Medulla oblongata (tissue), 1 donor: Measurements from ENCODE around the gene LGR4.

Source experiments
- DNase-seq: peaks from one replicate; pipeline ENCODE4 v3.0.0-alpha.2; 2015; ENCODE audit errors: extremely low spot score

Gene LGR4

DNA sequence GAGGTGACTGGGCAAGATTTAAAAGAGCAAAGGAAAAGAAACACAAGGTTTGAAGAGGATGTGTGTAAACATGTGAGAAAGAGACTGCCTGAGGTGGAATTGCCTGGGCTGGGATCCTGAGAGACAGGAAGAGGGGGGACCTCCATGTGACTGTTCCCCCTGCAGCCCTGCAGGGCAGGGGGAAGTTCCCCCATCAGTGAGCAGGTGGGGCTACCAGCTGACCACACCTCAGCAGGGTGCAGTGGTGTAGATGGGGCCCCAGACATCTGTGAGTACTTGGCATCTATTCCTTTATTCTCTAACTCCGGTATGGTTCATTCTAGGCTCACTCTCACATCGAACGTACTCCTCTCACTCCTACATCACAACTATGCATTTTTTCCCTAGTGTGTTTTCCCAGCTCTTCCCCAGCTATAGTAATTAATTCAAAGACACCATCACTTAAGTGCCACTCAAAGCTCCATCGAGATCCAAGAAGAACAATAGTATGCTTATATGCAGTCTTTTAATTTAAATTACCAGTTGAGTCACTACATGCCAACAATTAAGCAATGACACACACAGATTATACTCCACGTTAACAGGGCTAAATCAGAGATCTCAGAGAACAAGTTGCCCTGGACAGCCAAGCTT is 42.7 kb downstream of the LGR4 start:
- no peak for DNase-seq

GRCh38 chr11:27427183-27427980 is 45.2 kb downstream of the LGR4 start:
- DNase-seq: no peak

DNA sequence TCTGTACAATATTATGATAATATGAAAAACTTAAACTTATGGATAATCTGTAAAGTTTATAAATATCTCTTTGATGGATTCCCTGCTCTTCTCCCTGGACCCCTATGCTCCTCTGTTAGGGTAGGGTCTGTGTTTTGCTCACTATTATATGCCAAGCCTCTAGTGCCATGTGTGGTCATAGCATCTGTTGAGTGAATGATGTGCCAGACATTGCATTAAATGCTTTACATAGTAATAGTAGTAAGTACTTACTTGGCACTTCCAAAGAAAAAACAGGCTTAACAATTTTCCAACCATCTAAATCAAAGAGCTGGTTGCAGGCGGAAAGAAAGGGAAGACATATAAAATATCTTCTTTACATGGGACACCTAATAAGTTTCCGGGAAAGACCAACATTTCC is 46.8 kb downstream of the LGR4 start:
- DNase-seq: no peak

DNA sequence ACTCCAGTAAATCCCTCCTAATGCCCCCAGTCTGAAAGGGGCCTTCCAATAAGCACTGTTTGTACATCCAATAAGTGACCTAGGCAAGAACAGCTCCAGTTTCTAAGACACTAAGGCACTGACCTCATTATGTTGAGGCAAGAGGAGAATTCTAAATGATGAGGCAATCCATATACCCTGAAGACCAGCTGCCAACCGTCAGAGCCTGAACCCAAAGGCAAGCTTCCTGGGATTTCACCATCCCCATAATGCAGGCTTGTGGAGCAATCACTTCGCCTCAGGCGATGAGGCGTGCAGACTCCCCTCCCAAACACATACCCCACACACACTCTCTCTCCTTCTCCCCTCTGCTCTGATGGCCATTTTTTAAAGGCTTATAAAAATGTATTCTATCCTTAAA is 49.5 kb downstream of the LGR4 start:
- DNase-seq: no peak

DNA sequence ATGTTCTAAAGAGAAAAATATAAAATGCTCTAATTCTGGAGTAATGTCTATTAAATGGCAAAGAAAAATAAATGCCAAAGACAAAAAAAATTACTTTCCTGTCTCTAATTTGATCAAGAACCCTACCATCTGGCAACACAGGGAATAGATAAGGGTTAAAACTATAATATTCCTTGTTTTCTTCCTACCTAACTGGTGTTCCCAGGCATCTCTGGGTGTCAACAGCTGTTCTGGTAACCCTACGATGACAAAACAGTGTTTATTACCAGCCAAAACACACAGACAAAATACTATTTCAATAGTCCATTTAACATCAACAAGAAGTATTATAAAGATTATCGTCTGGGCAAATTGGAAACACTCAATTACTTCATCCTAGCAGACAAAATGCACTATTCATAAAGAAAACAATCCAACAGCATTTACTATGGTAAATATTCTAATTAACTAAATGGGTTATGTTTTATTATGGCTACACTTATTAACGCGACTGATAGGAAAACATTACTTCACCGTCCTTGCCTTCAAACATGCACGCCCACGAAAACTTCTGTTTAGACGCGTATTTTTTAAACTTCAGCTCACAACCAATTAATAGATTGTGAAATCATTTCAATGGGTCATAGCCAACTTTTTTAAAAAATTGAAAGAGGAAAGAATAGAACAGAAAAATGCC is 50.6 kb downstream of the LGR4 start:
- no peak for DNase-seq

GRCh38 chr11:27420722-27421572 is 51.6 kb downstream of the LGR4 start:
- DNase-seq: no peak

- DNase-seq: no peak
Measured at GRCh38 chr11:27420217-27420616, 52.4 kb downstream of the LGR4 start.

DNA sequence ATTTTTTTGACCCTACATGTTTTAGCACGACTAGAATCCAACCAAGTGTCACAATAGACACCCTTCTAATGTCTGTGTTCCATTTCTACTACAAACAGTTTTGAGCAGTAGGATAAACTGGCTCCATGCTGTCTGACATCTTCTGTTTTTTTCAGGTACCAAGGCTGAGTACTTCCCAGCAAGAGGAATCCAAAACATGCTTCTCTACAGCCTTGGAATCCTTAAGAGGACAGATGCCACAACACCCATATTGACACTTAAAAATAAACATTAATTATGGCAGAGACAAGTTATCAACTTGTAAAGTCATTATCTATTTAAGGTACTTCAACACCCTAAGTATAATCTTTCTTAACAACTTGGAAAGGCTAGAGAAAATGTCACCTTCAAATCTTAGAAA is 54.2 kb downstream of the LGR4 start:
- DNase-seq: no peak

- DNase-seq: no peak
Measured at GRCh38 chr11:27416568-27417176, 55.9 kb downstream of the LGR4 start.

DNA sequence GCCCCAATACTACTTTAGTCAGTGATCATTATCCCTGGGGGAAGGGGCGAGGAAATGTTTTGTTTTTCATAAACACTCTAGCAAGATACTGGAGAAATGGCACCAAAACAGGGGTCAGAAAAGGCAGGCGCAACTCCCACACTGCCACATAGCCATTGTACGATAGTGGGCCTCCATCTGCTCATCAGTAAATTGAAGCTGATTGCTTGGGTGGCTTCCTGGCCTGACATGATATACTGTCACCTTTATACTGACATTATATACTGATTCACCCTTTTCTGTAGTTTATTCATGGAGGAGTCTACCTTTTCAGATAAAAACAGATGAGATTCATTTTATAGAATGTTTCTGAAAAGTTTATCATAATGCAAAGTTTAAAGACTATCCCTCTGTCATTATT is 57.9 kb downstream of the LGR4 start:
- no peak for DNase-seq

DNA sequence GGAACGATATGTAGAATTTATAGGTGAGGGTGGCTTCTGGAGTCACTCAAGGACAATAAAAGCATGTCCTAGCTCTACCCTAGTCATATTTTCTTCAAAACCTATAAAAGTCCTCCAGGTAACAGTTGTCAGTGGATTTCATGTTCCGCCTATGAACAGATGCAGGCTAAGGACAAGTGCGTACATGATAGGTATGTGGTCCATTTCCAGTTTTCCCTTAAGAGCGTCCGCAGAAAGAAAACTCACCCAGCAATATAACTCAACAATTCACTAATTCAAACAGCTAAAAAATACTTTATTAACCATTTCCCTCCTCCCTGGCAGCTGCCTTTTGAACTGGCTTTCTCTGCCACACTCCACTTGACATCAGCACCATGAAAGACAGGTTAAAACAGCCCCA is 59.4 kb downstream of the LGR4 start:
- no peak for DNase-seq

DNA sequence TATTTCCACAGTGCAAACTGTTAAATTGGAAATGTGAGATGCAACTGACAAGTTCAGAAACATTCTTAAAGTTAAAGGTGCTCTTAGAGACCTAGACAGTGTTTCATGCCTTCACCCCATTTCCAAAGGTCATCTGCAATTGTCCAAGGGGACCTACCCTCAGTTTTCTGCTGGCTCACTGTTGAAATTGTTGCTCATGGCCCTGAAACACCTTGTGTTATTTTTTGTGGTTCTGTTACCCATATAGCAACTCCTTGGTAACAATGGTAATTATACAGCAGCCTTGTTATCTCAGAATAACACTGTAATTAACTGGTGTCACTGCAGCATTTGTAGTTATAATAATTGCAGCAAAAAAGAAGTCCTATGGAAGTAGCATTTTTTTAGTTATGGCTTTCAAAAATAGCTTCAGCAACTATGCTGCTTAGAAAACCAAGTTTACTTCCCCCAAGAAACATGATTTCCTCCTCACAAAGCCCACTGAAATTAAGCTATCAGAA is 60.3 kb downstream of the LGR4 start:
- DNase-seq: no peak

- no peak for DNase-seq
Measured at GRCh38 chr11:27411328-27411727, 61.3 kb downstream of the LGR4 start.

DNA sequence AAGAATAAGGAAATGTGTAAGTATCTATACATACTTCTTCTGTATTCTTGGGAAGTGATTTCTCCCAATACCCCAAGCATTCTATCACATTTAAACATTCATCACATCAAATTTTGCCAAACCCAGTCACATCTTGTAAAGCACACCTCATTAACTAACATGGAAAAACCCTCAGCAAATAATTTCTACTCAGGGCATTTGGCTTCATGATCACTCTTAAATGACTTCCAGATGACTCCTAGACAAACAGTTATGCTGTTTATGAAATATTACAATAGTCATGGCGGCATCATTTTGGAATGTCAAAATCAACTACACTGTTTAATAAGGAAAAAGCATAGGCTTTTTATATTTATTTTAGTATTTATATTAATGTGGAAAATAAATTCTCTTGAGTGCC is 62.3 kb downstream of the LGR4 start:
- DNase-seq: no peak

DNA sequence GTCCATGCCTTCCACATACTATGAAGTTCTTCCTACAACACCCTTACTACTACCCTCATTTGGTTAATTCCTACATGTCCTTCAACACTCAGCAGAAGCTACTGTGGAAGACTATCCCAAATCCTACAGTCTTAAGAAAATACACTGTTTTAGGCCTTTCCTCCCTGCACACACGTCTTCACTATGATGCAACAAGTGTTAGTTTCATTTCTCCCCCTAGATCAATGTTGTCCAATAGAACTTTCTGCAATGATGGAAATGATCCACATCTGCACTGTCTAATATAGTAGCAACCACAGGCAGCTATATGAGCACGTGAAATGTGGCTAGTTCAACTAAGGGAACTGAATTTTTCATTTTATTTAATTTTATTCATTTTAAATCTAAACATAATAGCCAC is 62.8 kb downstream of the LGR4 start:
- DNase-seq: no peak

DNA sequence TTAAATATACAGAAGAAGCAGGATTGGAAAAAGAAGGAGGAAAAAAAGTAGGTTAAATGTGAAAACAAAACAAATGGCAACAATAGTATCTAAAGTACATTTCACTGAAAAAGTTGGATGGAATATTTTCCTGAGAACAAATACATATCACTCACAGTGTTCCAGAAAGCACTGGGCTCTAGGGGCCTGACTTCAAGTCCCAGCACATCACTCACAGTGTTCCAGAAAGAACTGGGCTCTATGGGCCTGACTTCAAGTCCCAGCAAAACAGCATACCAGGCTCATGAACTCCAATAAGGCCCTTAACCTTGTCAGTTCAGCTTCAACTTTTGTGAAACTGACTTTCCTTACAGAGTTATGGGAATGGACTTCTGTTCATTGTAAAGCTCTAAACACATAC is 63.5 kb downstream of the LGR4 start:
- DNase-seq: no peak

DNA sequence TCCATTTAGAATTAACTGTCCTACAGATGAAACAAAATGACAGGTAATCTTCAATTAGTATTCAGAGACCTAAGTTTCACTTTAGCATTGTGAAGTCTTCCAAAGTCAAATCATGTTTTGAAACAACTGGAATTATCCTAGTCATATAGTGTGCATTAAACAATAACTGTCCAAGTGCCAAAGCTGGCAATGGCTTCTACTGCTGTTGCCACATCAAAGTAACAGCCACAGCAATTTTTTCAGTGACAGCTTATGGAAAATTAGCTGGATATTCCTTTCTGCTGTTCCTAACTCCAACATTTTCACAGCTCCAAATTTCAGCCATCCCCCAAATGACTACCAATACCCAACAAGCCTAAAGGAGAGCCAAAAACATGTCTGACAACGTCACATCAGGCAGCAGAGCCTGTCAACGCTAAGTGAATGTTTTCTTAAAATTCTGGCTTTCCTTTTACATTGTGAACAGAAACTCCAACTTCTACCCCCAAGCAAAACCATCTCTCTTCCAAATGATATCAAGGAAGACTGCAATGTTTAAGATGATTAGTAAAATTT is 64.3 kb downstream of the LGR4 start:
- DNase-seq: no peak

DNA sequence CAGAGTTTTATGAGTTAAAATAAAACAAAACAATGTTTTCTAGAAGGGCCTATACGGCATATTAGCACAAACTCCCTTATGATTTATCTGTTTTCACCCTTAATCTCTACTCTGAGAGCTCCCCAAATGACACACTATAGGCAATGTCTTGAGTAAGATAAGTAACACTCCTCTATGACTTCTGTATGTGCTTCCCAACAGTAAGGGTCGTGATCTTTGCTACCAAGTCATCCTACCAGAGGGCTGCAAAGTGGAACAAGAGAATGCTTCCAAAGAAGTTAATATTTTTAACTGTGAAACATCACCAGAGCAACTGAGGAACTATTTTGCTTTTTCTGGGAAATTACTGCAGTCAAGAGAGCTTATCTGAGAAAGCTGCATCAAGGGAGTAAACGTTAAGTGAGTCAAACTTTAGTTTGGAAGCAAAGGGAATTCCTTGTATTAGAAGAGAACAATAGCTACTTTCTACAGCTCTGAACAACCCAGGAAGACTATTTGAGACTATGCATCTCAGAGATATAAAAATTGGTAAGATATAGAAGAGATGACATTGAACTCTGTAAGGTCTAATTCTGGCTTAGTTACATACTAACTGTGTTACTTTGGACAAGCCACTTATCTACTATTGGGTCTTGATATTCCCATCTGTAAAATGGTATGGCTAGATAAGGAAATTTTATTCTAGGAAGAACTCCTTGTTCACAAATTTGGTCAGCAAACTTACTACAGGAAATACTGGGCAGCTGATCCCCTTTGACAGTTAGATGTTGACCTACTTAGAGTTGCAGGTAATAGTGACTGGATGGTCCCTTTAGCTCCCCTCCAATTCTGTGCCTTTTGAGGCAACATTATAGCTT is 65.9 kb downstream of the LGR4 start:
- no peak for DNase-seq

DNA sequence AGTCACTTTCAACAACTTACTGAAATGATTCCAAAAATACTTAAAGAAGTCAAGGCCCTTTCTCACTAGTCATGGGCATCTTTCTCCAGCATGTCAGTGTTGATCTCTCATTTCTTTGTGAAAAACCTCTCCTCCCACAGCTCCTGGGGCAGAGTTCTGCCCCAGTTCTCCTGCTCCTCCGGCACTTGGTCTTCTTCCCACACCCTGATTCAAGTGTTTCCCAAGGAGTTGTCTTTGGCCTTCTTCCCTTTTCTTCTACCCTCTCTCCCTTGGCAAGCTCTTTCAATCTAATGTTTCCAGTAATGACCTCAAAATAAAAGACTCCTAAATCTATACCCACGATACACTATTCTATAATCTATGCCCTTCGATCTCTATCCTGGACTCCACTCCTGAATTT is 67.5 kb downstream of the LGR4 start:
- DNase-seq: no peak

GRCh38 chr11:27404427-27404826 is 68.2 kb downstream of the LGR4 start:
- DNase-seq: no peak
